ENCODE data around the gene CUX1. TPM values are rescaled to one million over a fixed set of nuclear protein-coding genes. Genes with fewer than 3 reads are reported as not detected.

Gene CUX1
- total RNA-seq, 1 experiment from 2014 or later = 53.5 TPM

DNA sequence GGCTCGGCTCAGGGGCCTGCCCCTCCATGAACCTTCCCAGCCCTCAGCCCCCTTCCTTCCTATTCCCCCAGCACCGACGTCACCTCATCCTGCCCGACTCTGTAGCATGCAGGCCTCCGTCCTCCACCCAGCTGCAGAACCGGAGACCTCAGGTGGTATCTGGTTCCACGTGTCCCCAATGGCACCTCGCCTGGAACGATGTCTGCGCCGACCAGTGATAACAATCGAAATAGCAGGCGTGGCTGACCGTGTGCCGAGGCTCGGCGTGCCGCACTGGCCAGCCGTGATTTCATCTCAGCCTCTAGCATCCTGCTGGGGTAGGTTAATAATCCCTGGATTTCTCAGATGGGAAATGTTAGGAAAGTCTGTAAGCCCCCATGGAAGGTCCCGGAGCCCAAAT lies 171.7 kb downstream of the CUX1 start:
- no CpG with 5 or more reads among the region's 20 CpGs for WGBS (ENCODE audit: extremely low coverage, insufficient read length, low lambda C conversion rate)
- no peak overlapping the region for H3K18ac ChIP-seq (ENCODE audit: insufficient read length, low read depth, low read length)
- H3K4me3 Mint-ChIP-seq = no peak overlapping the region
- no peak overlapping the region for H2BK15ac ChIP-seq (ENCODE audit: low read depth, low read length)
- no peak overlapping the region for H4K5ac ChIP-seq (ENCODE audit: insufficient read length, low read depth, low read length)
- H4K8ac ChIP-seq (replicated peaks; ENCODE audit: insufficient read length, low read depth, low read length) = no peak overlapping the region
- H4K91ac ChIP-seq (ENCODE audit: insufficient read length, low read depth, low read length) = no peak overlapping the region
- peaks cover 36 to 42% of the 10 kb centered on the region in 2 experiments for H3K4me1 Mint-ChIP-seq
- no peaks in the 10 kb centered on the region for H3K27me3 ChIP-seq (ENCODE audit: insufficient read depth, low read length)
- no peak overlapping the region for H3K56ac ChIP-seq (ENCODE audit: insufficient read length, low read depth, low read length)
- H3K27ac Mint-ChIP-seq = peak overlapping the region in 2 of 3 experiments; percentile 35 to 95; a peak in 3 of 7 replicates
- H3K9ac ChIP-seq (ENCODE audit: extremely low read depth, insufficient read length, low read length) = no peak overlapping the region
- H3K23me2 ChIP-seq (ENCODE audit: insufficient read length, low read depth, low read length, poor library complexity, severe bottlenecking) = no peaks in the 10 kb centered on the region
- H3K4me2 ChIP-seq (ENCODE audit: insufficient read depth, insufficient read length, low read length) = no peak overlapping the region
- peaks cover 5% of the 10 kb centered on the region; the same call in 1 of the 2 replicates for H3K79me2 ChIP-seq (ENCODE audit: insufficient read depth, low read length)
- H2AK5ac ChIP-seq (ENCODE audit: insufficient read length, low read length) = no peak overlapping the region
- no peak overlapping the region for H2BK5ac ChIP-seq (ENCODE audit: insufficient read length, low read length)
- no peak overlapping the region for H3K23ac ChIP-seq (ENCODE audit: insufficient read length, low read depth, low read length)
- TF ChIP-seq, protein P1, sequence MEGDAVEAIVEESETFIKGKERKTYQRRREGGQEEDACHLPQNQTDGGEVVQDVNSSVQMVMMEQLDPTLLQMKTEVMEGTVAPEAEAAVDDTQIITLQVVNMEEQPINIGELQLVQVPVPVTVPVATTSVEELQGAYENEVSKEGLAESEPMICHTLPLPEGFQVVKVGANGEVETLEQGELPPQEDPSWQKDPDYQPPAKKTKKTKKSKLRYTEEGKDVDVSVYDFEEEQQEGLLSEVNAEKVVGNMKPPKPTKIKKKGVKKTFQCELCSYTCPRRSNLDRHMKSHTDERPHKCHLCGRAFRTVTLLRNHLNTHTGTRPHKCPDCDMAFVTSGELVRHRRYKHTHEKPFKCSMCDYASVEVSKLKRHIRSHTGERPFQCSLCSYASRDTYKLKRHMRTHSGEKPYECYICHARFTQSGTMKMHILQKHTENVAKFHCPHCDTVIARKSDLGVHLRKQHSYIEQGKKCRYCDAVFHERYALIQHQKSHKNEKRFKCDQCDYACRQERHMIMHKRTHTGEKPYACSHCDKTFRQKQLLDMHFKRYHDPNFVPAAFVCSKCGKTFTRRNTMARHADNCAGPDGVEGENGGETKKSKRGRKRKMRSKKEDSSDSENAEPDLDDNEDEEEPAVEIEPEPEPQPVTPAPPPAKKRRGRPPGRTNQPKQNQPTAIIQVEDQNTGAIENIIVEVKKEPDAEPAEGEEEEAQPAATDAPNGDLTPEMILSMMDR (conservative IDR thresholded peaks at IDR 0.05) = no peak
- H3K9me3 Mint-ChIP-seq = no peaks in the 10 kb centered on the region
- H3K27me3 Mint-ChIP-seq (ENCODE audit: low read depth) = no peaks in the 10 kb centered on the region
- peaks cover 3% of the 10 kb centered on the region for H3K79me1 ChIP-seq (ENCODE audit: insufficient read depth, low read depth, low read length, poor library complexity, severe bottlenecking)
- H3K36me3 Mint-ChIP-seq (ENCODE audit: insufficient read depth in 1 of 3, low read depth in 3 of 3) = peaks cover 5 to 15% (median 10%) of the 10 kb centered on the region in 3 experiments; a peak in 5 of 7 replicates
- H2AFZ ChIP-seq (ENCODE audit: low read length) = no peak overlapping the region
- no peak overlapping the region for H3K14ac ChIP-seq (ENCODE audit: insufficient read depth, low read length)
- peaks cover 14% of the 10 kb centered on the region; the same call in 1 of the 2 replicates for H3K4me1 ChIP-seq (ENCODE audit: insufficient read depth, low read length)
- H3K9me3 ChIP-seq (ENCODE audit: control insufficient read depth, low read depth, low read length) = no peaks in the 10 kb centered on the region
- no peak overlapping the region for H3K27ac ChIP-seq (ENCODE audit: insufficient read length, low read depth, low read length)
- no peak overlapping the region for H2BK120ac ChIP-seq (ENCODE audit: low read depth, low read length, poor library complexity, severe bottlenecking)
- H2BK20ac ChIP-seq (ENCODE audit: low read depth, low read length, poor library complexity, severe bottlenecking) = no peak overlapping the region
- no peak overlapping the region for H3T11ph ChIP-seq (ENCODE audit: low read length)
- no peak overlapping the region for H3K4ac ChIP-seq (ENCODE audit: low read depth, low read length)
- no peak overlapping the region for H2BK12ac ChIP-seq (ENCODE audit: insufficient read length, low read depth, low read length)
- DNase-seq = no peak
- no peaks in the 10 kb centered on the region for H4K20me1 ChIP-seq (ENCODE audit: control insufficient read depth, insufficient read depth, insufficient read length)

Measured in H9 (cell line).